SHP77 (cell line): ENCODE measurements around the gene TANK.
A peak's percentile ranks its signal among the peaks of the same experiment; 100 is the strongest.
"Not testable (repeated sequence)": the region's sequence is repeated elsewhere in the genome, so short reads cannot be mapped to it uniquely, and the experiment has no call there.

Source experiments
- DNase-seq, 2 experiments: peaks; one replicate each; lab custom pipeline; 2025; lab: John Stamatoyannopoulos, UW

TANK gene

DNA sequence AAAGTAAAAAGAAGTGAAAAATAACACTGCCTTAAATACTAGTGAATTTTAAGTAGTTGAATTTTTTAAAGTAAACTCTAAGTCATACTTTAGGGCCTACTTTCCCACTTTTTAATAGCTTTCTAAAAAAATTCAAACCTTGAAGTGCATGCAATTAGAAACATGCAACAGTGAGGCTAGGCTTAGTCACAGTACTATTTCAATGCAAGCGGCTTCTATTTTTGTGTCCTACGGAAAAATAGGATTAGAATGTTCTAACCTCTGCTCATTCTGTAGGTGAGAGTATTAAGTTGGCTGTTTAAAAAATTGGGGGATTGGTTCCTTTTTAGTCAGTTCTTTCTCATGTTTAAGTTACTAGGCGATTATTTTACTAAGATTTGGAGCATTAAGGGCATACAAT lies 108.9 kb downstream of the TANK start:
- DNase-seq, result no peak

DNA sequence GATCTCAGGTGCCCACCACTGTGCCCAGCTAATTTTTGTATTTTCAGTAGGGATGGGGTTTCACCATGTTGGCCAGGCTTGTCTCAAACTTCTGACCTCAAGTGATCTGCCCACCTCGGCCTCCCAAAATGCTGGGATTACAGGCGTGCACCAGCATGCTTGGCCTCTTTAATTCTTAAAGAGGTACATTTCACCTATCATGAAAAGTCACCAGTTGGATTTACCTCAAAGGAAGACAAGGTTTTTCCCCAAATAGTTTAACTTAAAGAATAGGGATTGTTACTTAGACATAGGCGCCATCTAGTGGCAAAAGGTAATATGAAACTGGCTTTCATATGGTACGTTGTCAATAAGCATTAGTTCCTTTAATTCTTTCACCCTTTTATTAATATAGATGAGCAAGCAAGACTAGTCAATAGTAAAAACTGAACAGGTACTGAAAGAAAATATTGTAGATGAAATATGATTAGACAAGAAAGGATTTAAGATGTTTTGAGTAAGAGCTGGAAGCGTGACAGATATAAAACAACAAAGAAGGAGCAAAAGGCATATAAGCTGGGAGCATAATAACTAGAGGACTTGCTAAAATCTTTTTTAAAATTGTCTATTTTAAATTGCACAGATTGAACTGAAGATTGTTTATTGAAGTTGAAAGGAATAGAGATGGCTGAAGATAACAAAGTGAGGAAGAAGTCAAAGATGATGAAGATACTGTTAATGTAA lies 113.0 kb downstream of the TANK start:
- DNase-seq, result peak; percentile 0 to 11

DNA sequence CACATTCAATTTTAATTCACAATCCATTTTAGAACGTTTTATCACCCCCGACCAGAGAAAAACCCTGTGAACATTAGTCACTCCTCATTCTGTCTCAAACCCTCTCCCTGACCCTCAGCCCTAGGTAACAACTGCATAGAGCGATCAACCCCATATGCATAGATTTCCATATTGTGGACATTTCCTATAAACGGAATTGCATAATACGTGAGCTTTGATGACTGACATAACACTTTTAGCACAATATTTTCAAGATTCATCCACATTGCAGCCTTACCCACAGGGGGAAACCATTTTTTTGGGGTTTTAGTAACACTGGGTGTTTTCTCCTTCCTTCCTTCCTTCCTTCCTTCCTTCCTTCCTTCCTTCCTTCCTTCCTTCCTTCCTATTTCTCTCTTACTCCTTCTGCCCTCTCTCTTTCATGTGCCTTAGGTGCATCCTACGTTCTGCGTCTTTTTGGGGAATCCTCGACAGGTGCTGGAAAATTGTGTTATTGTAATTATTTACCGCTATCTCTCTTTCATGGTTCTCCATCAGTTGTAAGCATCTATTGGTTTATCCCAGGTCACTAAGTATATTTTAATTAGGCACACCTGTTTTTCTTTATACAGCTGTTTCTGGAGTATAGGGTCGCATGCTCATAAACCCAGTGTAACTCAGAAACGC lies 118.5 kb downstream of the TANK start:
- DNase-seq, result not testable (repeated sequence)

DNA sequence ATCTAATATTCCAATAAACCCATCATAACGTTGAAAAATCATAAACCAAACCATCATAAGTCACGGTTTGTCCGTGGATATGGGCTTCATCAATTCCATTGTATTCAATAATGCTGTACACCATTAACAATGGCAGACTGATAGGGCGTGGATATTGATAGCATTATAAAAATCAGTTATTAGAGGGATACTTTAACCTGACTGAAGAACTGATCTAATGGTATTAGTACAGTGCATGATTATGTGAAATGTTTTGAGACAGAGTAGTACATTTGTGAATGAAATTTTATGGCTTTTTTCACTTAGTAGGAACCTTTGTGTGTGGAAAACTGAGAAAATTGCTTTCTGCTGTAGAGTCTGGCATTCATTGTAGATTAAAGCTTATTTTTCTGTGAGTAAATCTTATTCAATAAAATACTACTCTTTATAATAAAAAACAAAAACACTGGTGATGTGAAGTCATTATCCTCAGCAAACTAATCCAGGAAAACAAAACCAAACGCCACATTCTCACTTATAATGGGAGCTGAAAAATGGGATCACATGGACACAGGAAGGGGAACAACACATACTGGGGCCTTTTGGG lies 119.1 kb downstream of the TANK start:
- DNase-seq, result not testable (repeated sequence)

DNA sequence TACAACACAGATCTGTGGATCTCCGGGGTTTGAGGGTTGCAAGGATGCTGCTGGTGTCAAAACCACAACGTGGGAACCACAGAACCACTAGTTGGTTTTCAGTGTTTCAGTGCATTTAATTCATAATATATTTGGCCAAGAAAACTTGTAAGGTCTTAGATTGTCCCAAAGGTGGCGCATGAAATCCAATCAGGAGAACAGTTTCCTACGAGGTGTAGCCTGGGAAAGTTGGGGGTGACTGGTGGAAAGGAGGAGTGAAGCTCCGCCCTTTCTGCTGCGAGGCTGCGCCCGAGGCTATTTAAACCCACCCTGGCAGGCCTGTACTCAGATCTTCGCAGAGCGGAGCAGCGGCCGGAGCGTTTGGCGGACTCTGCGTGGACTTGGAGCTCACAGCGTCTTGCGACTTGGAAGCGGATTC lies 120.7 kb downstream of the TANK start:
- DNase-seq, result not testable (repeated sequence)

DNA sequence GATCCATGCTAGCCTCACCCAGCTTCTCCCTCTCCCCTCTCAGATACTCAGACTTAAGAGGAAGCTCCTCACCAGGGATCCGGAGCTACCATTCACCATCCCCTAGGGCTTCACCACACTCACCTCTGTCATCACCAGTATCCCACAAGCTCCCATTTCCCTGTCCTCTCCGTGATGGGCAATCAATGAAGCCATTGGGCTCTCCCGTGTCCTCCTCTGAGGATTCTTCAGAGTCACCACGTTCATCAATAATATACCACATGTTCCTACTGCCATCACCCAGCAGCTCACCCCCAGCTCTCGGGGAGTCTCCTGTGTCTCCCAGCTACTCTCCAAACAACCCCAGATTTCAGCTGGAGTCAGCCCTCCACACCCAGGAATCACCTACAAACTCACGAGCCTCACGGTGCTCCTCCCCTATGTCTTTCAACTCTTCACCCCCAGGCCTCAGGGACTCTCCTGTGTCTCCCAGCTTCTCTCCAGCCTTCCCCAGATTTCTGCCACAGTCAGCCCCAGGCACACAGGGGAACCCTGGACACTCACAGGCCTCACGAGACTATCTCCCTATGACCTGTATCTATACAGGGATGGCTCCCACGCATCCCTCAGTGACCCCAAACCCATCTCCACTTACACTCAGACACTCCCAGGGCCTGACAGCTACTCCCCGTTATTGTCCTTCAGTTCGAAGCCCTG lies 121.5 kb downstream of the TANK start:
- not testable (repeated sequence) for DNase-seq

DNA sequence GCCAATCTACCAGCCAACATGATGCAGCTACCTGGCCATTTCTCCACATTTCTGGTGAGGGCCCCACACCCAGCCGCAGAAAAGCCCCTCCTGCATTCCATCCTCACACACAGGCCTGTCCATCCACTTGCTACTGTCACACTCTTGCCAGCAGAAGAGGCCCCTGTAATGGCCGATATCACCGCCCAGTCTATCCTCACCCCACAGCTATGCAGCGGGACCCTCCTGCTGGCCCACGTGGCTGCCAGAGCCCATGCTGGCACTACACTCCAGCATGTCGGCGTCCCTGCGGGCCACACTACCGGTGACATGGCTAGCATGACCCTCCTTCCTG lies 122.0 kb downstream of the TANK start:
- not testable (repeated sequence) for DNase-seq

DNA sequence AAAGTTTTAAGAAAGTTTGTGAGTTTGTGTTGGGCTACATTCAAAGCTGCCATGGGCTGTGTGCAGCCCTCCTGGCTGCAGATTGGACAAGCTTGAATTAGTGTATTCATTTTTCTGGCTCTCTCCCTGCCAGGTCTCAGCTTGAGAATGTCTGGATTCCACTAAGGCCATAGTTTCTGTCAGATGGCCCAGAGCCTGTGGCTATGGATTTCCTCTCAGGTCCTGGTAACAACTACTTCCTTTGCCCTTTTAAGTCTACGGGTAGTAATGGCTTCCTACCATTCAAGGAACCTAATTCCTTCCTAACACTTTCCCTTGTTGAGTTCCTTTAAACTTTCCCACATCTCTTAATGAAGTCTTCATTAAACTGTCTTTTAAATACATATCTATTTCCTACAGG lies 123.7 kb downstream of the TANK start:
- no peak for DNase-seq
